ENCODE measurements around the gene EEF2K. TPM values are rescaled to one million over a fixed set of nuclear protein-coding genes. Genes with fewer than 3 reads are reported as not detected.

The EEF2K gene
- total and polyA plus RNA-seq, 2 of the 13 experiments (the other 11 are each of a cell fraction or from before 2014, with no cell fraction given), result 22.0 to 23.8 TPM

GRCh38 chr16:22232277-22233036 is 26.4 kb downstream of the EEF2K start (continued):
- no peak for TF ChIP-seq RERE (CRISPR knock-in tag; IDR thresholded peaks at IDR 0.05; ENCODE audit: low read depth)
- TF ChIP-seq ASH2L (IDR thresholded peaks at IDR 0.05; ENCODE audit: insufficient read length, low read depth, low read length), result peak; percentile 82
- 0 out of 2 replicates have a peak, but pooled peaks have one; percentile 50 for TF ChIP-seq WIZ (CRISPR knock-in tag; IDR thresholded peaks at IDR 0.05)
- TF ChIP-seq HMGA1 (CRISPR knock-in tag; conservative IDR thresholded peaks at IDR 0.05), result no peak
- TF ChIP-seq, protein P1, sequence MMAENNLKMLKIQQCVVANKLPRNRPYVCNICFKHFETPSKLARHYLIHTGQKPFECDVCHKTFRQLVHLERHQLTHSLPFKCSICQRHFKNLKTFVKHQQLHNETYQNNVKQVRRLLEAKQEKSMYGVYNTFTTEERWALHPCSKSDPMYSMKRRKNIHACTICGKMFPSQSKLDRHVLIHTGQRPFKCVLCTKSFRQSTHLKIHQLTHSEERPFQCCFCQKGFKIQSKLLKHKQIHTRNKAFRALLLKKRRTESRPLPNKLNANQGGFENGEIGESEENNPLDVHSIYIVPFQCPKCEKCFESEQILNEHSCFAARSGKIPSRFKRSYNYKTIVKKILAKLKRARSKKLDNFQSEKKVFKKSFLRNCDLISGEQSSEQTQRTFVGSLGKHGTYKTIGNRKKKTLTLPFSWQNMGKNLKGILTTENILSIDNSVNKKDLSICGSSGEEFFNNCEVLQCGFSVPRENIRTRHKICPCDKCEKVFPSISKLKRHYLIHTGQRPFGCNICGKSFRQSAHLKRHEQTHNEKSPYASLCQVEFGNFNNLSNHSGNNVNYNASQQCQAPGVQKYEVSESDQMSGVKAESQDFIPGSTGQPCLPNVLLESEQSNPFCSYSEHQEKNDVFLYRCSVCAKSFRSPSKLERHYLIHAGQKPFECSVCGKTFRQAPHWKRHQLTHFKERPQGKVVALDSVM (CRISPR knock-in tag; IDR thresholded peaks at IDR 0.05), result peak; percentile 68
- TF ChIP-seq ZNF558 (CRISPR knock-in tag; IDR thresholded peaks at IDR 0.05; ENCODE audit: borderline replicate concordance), result no peak
- no peak for TF ChIP-seq TCF12 (IDR thresholded peaks at IDR 0.05)
- no peak for TF ChIP-seq TCF12 (CRISPR knock-in tag; IDR thresholded peaks at IDR 0.05)
- no peak for TF ChIP-seq KAT7 (CRISPR knock-in tag; IDR thresholded peaks at IDR 0.05; ENCODE audit: borderline replicate concordance)
- TF ChIP-seq PAXIP1 (CRISPR knock-in tag; conservative IDR thresholded peaks at IDR 0.05), result peak; percentile 55; the same call in 1 of the 2 replicates
- TF ChIP-seq ZNF124 (CRISPR knock-in tag; IDR thresholded peaks at IDR 0.05), result no peak
- TF ChIP-seq, protein P2, sequence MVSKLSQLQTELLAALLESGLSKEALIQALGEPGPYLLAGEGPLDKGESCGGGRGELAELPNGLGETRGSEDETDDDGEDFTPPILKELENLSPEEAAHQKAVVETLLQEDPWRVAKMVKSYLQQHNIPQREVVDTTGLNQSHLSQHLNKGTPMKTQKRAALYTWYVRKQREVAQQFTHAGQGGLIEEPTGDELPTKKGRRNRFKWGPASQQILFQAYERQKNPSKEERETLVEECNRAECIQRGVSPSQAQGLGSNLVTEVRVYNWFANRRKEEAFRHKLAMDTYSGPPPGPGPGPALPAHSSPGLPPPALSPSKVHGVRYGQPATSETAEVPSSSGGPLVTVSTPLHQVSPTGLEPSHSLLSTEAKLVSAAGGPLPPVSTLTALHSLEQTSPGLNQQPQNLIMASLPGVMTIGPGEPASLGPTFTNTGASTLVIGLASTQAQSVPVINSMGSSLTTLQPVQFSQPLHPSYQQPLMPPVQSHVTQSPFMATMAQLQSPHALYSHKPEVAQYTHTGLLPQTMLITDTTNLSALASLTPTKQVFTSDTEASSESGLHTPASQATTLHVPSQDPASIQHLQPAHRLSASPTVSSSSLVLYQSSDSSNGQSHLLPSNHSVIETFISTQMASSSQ (IDR thresholded peaks at IDR 0.05; ENCODE audit: low read depth), result 0 out of 2 replicates have a peak, but pooled peaks have one; percentile 38
- TF ChIP-seq, protein P2 (CRISPR knock-in tag; IDR thresholded peaks at IDR 0.05; ENCODE audit: borderline replicate concordance), result no peak

Data from HepG2 (cell line).